ACC112 (cell line): ENCODE measurements around the gene KCNN3.

ENCODE experiments used
- H2AFZ ChIP-seq: fragments of 200-600 bp; sonication (generic); one replicate; pipeline ENCODE4 v1.6.0; 2017; ENCODE audit warnings: antibody characterized with exemption, low read length; ENCODE audit not compliant: unreplicated experiment
- H3K27ac ChIP-seq: fragments of 200-600 bp; sonication (generic); 2 replicates; pipeline ENCODE4 v1.5.1; 2014; ENCODE audit warnings: low read depth, mild to moderate bottlenecking, antibody characterized with exemption, low read length, moderate library complexity
- H3K27me3 ChIP-seq: fragments of 200-600 bp; sonication (generic); 2 replicates; pipeline ENCODE4 v1.6.1; 2014; ENCODE audit warnings: mild to moderate bottlenecking, antibody characterized with exemption, low read length, moderate library complexity, mixed read lengths; ENCODE audit not compliant: insufficient read depth
- H3K36me3 ChIP-seq: fragments of 200-600 bp; sonication (generic); 2 replicates; pipeline ENCODE4 v1.6.1; 2016; ENCODE audit warnings: mild to moderate bottlenecking, antibody characterized with exemption, low read length, moderate library complexity, mixed read lengths; ENCODE audit not compliant: insufficient read depth
- H3K4me1 ChIP-seq: fragments of 200-600 bp; sonication (generic); one replicate; pipeline ENCODE4 v1.6.1; 2016; ENCODE audit warnings: low read length, mixed read lengths; ENCODE audit not compliant: insufficient read depth, unreplicated experiment, control insufficient read depth
- H3K4me3 ChIP-seq: fragments of 200-600 bp; sonication (generic); 2 replicates; pipeline ENCODE4 v1.5.1; 2014; ENCODE audit warnings: mild to moderate bottlenecking, low read depth, low read length
- H3K79me2 ChIP-seq: fragments of 200-600 bp; sonication (generic); one replicate; pipeline ENCODE4 v1.6.0; 2016; ENCODE audit warnings: low read length; ENCODE audit not compliant: control insufficient read depth, unreplicated experiment, insufficient read depth

The KCNN3 gene

GRCh38 chr1:154802336-154802969, 67.6 kb downstream of the KCNN3 start:
- H3K36me3 ChIP-seq = no peaks in the 10 kb centered on the region
- H3K4me1 ChIP-seq = no peaks in the 10 kb centered on the region
- no peak overlapping the region for H2AFZ ChIP-seq
- H3K4me3 ChIP-seq = no peak overlapping the region
- H3K27ac ChIP-seq = no peak overlapping the region
- H3K27me3 ChIP-seq = peaks cover 91% of the 10 kb centered on the region
- no peaks in the 10 kb centered on the region for H3K79me2 ChIP-seq

GRCh38 chr1:154801234-154802011, 68.7 kb downstream of the KCNN3 start:
- Histone ChIP-seq H3K4me1 (no peaks in the 10 kb centered on the region), H3K27me3 (peaks cover 90% of the 10 kb centered on the region), H3K79me2 (no peaks in the 10 kb centered on the region), H3K27ac (no peak overlapping the region), H2AFZ (no peak overlapping the region), H3K36me3 (no peaks in the 10 kb centered on the region), H3K4me3 (no peak overlapping the region)

GRCh38 chr1:154799188-154799587, 70.9 kb downstream of the KCNN3 start:
- Histone ChIP-seq H3K4me3 (no peak overlapping the region), H3K27me3 (peaks cover 89% of the 10 kb centered on the region), H2AFZ (no peak overlapping the region), H3K79me2 (no peaks in the 10 kb centered on the region), H3K36me3 (no peaks in the 10 kb centered on the region), H3K4me1 (no peaks in the 10 kb centered on the region), H3K27ac (no peak overlapping the region)

GRCh38 chr1:154798645-154799044, 71.4 kb downstream of the KCNN3 start:
- Histone ChIP-seq H3K27ac (no peak overlapping the region), H3K4me1 (no peaks in the 10 kb centered on the region), H3K4me3 (no peak overlapping the region), H3K36me3 (no peaks in the 10 kb centered on the region), H3K27me3 (peaks cover 89% of the 10 kb centered on the region), H2AFZ (no peak overlapping the region), H3K79me2 (no peaks in the 10 kb centered on the region)

- peaks cover 89% of the 10 kb centered on the region for H3K27me3 ChIP-seq
- H3K27ac ChIP-seq = no peak overlapping the region
- H3K79me2 ChIP-seq = no peaks in the 10 kb centered on the region
- H3K4me3 ChIP-seq = no peak overlapping the region
- H2AFZ ChIP-seq = no peak overlapping the region
- no peaks in the 10 kb centered on the region for H3K4me1 ChIP-seq
- no peaks in the 10 kb centered on the region for H3K36me3 ChIP-seq
These were observed 72.9 kb downstream of the KCNN3 start for GRCh38 chr1:154797175-154797574.

- Histone ChIP-seq H3K4me3 (no peak overlapping the region), H3K4me1 (peaks cover 6% of the 10 kb centered on the region), H3K27me3 (peaks cover 86% of the 10 kb centered on the region), H2AFZ (no peak overlapping the region), H3K36me3 (no peaks in the 10 kb centered on the region), H3K79me2 (no peaks in the 10 kb centered on the region), H3K27ac (no peak overlapping the region)
These were observed 73.7 kb downstream of the KCNN3 start for GRCh38 chr1:154796303-154796892.

GRCh38 chr1:154794608-154795007, 75.5 kb downstream of the KCNN3 start:
- H3K4me3 ChIP-seq = no peak overlapping the region
- no peak overlapping the region for H2AFZ ChIP-seq
- H3K4me1 ChIP-seq = peaks cover 10% of the 10 kb centered on the region
- peaks cover 68% of the 10 kb centered on the region for H3K27me3 ChIP-seq
- no peak overlapping the region for H3K27ac ChIP-seq
- no peaks in the 10 kb centered on the region for H3K36me3 ChIP-seq
- no peaks in the 10 kb centered on the region for H3K79me2 ChIP-seq

GRCh38 chr1:154793685-154794084, 76.4 kb downstream of the KCNN3 start:
- Histone ChIP-seq H3K36me3 (no peaks in the 10 kb centered on the region), H2AFZ (no peak overlapping the region), H3K4me3 (no peak overlapping the region), H3K27ac (no peak overlapping the region), H3K4me1 (peaks cover 10% of the 10 kb centered on the region), H3K79me2 (no peaks in the 10 kb centered on the region), H3K27me3 (peaks cover 66% of the 10 kb centered on the region)

- Histone ChIP-seq H3K79me2 (no peaks in the 10 kb centered on the region), H3K27me3 (peaks cover 66% of the 10 kb centered on the region), H3K4me1 (peaks cover 10% of the 10 kb centered on the region), H3K27ac (no peak overlapping the region), H3K36me3 (no peaks in the 10 kb centered on the region), H2AFZ (no peak overlapping the region), H3K4me3 (no peak overlapping the region)
These were observed 77.2 kb downstream of the KCNN3 start for GRCh38 chr1:154792899-154793298.

- Histone ChIP-seq H3K27me3 (peaks cover 53% of the 10 kb centered on the region), H3K4me1 (peaks cover 10% of the 10 kb centered on the region), H3K4me3 (no peak overlapping the region), H3K27ac (no peak overlapping the region), H3K36me3 (no peaks in the 10 kb centered on the region), H3K79me2 (no peaks in the 10 kb centered on the region), H2AFZ (no peak overlapping the region)
These were observed 78.6 kb downstream of the KCNN3 start for GRCh38 chr1:154791292-154792166.
